Neural progenitor cell (in vitro differentiated cells): ENCODE measurements around the gene ZFP28.

Source experiments
- EZH2 ChIP-seq: fragments of 200-600 bp; sonication (generic); IDR thresholded peaks from 2 replicates; pipeline ENCODE4 v1.6.1; 2017; ENCODE audit warnings: antibody characterized with exemption, mild to moderate bottlenecking, moderate library complexity
- EZH2phosphoT487 ChIP-seq: fragments of 200-600 bp; sonication (generic); IDR thresholded peaks from 2 replicates; pipeline ENCODE4 v1.6.1; 2017; ENCODE audit warnings: antibody characterized with exemption
- TF ChIP-seq, protein P1 (sequence below): fragments of 200-600 bp; sonication (generic); IDR thresholded peaks from 2 replicates; pipeline ENCODE4 v1.5.1; 2017; ENCODE audit warnings: antibody characterized with exemption, mild to moderate bottlenecking

DNA sequence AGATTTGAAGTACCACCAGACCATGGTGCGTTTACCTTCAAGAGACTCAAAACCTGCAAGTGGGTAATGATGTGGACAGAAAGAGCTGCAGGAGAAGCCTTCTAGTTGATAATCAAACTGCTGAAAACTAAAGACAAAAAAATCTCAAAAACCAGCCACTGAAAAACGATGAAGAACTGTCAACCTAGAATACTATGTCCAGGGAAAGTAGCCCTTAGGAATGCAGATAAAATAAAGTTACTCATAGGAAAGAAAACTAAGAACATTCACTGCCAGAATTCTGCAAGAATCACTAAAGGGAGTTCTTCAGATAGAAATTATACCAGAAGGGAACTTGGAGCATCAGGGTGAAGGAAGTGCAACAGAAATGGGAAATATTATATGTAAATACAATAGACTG lies 33.8 kb downstream of the ZFP28 start:
- TF ChIP-seq, protein P1, sequence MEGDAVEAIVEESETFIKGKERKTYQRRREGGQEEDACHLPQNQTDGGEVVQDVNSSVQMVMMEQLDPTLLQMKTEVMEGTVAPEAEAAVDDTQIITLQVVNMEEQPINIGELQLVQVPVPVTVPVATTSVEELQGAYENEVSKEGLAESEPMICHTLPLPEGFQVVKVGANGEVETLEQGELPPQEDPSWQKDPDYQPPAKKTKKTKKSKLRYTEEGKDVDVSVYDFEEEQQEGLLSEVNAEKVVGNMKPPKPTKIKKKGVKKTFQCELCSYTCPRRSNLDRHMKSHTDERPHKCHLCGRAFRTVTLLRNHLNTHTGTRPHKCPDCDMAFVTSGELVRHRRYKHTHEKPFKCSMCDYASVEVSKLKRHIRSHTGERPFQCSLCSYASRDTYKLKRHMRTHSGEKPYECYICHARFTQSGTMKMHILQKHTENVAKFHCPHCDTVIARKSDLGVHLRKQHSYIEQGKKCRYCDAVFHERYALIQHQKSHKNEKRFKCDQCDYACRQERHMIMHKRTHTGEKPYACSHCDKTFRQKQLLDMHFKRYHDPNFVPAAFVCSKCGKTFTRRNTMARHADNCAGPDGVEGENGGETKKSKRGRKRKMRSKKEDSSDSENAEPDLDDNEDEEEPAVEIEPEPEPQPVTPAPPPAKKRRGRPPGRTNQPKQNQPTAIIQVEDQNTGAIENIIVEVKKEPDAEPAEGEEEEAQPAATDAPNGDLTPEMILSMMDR = no peak
- no peak for TF ChIP-seq EZH2phosphoT487
- no peak for TF ChIP-seq EZH2
